GM19099 (cell line): ENCODE results near the gene ZNF71.

ENCODE experiments used
- POLR2A ChIP-seq: IDR thresholded peaks from 3 replicates; pipeline ENCODE4 v1.6.1; 2011; ENCODE audit warnings: low read depth; ENCODE audit not compliant: insufficient read length; ENCODE audit errors: extremely low read depth

ZNF71 gene

GRCh38 chr19:56594783-56595547, at the start of gene ZNF71:
TSS of gene ZNF71 (plus strand) at chr19:56595302. CDS start at chr19:56601559, 6,257 bp downstream.
- peak; percentile 51 for TF ChIP-seq POLR2A

DNA sequence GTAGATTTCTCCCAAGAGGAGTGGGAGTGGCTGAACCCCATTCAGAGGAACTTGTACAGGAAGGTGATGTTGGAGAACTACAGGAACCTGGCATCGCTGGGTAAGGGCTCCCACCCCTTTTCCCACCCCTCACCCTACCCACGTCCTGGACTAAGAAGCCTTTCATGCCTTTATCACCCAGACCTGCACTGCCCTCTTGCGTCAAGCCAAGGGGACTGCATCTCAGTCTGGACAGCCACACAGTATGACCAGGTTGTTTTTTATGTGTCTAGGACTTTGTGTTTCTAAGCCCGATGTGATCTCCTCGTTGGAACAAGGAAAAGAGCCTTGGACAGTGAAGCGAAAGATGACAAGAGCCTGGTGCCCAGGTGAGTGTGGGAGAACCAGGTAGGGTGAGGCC, 47.6 kb upstream of the ZNF71 start:
- no peak for TF ChIP-seq POLR2A

- TF ChIP-seq POLR2A: no peak
Measured at GRCh38 chr19:56554272-56554869, 40.7 kb upstream of the ZNF71 start.

- no peak for TF ChIP-seq POLR2A
Measured at GRCh38 chr19:56562766-56563165, 32.3 kb upstream of the ZNF71 start.

GRCh38 chr19:56566904-56567273, 28.2 kb upstream of the ZNF71 start:
- no peak for TF ChIP-seq POLR2A

DNA sequence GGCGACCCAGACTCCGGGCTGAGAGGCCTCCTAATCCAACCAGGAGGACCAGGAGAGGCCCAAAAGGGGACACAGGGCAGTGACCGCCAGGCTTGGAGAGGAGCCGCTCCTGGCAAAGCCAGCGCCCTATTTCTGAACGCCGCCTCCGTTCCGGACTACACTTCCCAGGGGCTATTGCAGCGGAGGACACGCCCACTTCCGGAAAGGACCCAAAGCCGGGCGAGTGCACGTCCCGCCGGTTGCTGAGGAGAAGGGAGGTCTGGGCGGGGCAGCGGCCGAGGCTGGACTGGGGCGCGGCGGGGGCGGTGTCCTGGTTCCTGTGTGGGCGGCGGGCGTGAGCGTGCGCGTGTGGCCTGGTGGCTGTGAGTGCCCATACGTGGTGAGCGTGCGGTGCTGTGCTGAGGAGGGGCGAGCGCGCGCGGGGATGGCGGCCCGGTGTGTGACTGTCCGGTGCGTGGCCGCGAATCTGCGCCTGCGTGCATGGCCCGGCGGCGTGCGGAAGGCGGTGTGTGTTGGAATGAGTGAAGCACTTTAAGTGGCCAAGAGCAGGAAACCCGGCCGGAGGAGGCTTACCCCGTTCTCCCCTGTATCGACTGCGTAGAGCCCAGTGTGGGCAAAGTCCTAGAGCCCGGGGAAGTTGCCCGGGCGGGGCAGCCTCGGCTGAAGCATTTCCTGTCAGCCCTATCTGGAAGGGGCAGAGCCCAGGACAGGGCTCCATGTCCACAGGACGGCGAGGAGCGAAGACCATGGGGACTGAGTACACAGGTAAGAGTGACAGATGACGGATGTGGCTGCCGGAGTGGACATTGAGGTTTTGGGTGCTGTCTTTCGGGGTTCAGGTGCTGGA, 27.6 kb upstream of the ZNF71 start, which contains the start of gene ZNF470:
Gene ZNF470, plus strand, starts transcription at position 195 of the 847 bp plus-strand sequence. CDS start 2,844 bp downstream, outside the sequence.
- peak; percentile 50 for TF ChIP-seq POLR2A

DNA sequence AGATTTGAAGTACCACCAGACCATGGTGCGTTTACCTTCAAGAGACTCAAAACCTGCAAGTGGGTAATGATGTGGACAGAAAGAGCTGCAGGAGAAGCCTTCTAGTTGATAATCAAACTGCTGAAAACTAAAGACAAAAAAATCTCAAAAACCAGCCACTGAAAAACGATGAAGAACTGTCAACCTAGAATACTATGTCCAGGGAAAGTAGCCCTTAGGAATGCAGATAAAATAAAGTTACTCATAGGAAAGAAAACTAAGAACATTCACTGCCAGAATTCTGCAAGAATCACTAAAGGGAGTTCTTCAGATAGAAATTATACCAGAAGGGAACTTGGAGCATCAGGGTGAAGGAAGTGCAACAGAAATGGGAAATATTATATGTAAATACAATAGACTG, 22.5 kb upstream of the ZNF71 start:
- no peak for TF ChIP-seq POLR2A

- no peak for TF ChIP-seq POLR2A
Measured at GRCh38 chr19:56573914-56574313, 21.2 kb upstream of the ZNF71 start.

DNA sequence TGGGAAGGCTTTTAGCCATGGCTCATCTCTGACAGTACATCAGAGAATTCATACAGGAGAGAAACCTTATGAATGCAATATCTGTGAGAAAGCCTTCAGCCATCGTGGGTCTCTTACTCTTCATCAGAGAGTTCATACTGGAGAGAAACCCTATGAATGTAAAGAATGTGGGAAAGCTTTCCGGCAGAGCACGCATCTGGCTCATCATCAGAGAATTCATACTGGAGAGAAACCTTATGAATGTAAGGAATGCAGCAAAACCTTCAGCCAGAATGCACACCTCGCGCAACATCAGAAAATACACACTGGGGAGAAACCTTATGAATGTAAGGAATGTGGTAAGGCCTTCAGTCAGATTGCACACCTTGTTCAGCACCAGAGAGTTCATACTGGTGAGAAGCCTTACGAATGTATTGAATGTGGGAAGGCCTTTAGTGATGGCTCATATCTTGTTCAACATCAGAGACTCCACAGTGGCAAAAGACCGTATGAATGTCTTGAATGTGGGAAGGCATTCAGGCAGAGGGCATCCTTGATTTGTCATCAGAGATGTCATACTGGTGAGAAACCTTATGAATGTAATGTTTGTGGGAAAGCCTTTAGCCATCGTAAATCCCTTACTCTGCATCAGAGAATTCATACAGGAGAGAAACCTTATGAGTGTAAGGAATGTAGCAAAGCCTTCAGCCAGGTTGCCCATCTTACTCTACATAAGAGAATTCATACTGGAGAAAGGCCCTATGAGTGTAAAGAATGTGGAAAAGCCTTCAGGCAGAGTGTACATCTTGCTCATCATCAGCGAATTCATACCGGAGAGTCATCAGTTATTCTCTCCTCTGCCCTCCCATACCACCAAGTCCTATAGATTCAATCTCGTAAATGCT, 17.1 kb upstream of the ZNF71 start:
- TF ChIP-seq POLR2A: no peak

DNA sequence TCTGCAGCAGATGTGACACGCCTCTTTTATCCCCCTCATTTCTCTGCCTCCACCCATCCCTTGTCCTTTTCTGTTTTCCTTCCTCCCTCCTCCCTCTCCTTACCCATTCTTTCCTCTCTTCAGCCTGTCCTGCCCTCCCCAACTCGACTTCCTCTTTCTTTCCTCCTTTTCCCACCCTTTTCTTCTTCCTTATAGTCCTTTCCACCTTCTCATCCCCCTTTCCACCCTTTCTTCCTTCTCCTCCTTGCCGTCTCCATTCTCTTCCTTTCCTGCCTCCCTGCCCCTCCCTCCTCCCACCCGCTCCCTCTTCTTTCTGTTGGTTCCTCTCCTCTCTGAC, 688 bp upstream of the ZNF71 start:
- TF ChIP-seq POLR2A: no peak

DNA sequence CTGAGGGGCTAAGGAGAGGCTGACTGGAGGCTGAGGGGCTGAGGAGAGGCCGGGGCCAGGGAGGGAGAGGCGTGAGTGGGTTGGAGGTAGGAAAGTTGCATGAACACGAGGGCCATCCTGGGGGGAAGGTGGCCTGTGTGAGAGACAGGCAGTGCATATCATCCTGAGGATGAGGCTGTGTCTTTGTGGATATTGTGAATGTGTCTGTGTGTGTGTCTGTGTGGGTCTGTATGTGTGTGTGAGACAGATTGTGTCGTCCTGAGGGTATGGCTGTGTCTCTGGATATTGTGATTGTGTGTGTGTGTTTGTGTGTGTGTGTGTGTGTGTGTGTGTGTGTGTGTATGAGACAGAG, 422 bp downstream of the ZNF71 start:
- TF ChIP-seq POLR2A: no peak

DNA sequence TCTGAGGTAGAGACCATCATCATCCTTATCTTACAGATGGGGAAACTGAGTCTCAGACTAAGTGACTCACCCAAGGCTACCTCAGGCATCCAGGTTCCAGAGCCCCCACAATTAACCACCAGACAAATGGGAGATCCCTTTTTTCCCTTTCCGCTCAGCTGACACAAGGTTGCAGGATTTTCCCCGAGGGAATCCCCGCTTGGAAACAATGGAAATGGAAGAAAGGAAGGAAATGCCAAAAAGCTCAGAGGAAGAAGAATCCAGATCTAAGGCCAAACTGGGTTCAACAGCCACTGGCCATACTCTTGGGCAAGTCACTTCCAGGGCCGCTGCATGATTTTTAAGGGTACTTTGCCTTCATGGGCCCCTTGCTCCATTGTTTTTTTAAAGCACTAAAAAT, 1.6 kb downstream of the ZNF71 start:
- no peak for TF ChIP-seq POLR2A

DNA sequence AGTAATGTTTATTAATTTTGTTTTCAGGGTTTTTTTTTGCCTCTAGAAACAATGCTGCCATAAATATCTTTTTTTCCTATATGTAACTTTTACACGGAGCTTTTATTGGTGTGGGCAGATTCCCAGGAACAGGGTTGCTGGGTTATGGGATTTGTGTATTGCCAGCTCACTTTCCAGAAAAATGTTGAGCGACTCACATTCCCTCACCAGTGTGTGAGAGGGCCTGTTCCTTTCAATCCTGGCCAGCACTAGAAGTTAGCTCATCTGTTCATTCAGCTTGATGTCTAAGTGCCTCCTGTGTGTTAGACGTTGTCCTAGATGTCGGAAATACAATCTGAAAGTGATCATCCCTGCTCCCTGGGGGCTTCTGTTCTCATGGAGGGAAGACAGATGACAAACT, 2.6 kb downstream of the ZNF71 start:
- TF ChIP-seq POLR2A: no peak

DNA sequence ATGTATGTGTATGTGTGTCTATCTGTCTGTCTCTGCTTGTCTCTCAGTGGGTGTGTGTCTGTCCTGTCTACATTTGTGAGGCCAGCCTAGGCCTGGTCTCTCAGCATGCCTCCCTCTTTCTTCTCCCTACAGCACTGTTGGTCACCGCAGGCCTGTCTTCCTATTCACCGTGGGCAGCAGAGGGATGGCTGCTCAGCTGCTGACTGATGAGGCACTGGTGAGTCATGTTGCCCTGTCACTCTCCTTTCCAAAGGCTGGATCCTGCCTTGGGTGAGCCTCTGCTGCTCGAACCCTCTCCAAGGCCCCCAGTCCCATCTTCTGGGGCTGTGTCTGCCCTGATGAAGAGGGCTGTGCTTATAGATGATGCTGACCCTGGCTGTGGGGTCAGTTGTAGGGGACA, 6.3 kb downstream of the ZNF71 start:
- TF ChIP-seq POLR2A: no peak

DNA sequence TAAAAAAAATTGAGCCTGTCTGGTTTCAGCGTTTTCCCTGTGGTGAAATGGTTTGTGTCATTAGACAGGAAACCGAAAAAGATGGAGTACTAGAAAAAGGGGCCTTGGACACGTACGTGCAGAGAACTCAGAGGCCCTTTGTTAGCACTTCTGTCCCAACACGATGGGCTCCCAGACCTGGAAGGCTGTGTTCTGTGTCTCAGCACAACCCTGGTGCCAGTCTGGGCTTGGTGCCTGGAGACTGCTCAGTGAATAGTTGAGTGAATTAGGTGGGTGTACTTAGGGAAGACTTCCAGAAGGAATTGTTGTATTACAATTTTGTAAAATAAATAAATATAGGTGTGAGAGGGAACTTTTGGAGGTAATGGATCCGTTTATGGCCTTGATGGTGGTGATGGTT, 8.7 kb downstream of the ZNF71 start:
- no peak for TF ChIP-seq POLR2A

DNA sequence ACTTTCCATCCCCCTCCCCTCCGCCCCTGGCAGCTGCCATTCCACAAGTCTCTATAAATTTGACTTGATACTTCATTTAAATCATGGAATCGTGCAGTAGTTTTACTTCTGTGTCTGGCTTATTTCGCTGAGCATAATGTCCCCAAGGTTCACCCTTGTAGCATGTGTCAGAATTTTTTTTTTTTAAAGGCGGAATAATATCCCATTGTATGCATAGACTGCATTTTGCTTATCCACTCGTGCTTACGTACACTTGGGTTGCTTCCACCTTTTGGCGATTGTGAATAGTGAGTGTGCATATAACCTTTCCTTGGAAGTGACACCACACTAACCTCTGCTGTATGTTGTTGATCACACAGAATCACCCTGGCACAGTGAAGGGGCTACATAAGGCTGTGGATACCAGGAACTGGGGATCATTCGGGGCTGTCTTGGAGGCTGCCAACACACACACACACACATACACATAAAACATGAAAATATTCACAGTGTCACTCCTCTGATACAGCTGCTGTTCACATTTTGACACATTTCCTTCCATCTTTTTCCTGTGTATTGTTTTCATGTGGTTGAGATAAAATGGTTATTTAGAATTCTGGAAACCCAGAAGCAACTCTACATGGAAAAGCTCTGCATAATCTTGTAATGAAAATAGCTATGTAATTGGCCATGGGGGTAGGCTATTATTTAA, 13.3 kb downstream of the ZNF71 start:
- TF ChIP-seq POLR2A: no peak
